ENCODE results near the gene SLC25A13. TPM values are rescaled to one million over a fixed set of nuclear protein-coding genes. Genes with fewer than 3 reads are reported as not detected.
A peak's percentile ranks its signal among the peaks of the same experiment; 100 is the strongest.

The SLC25A13 gene
- total and polyA plus RNA-seq, 2 donors (not counting 1 experiment from before 2014, with no cell fraction given), result 6.9 to 12.0 TPM

- Histone ChIP-seq H3K36me3 (ENCODE audit: control insufficient read depth, insufficient read depth, low read length) (no peaks in the 10 kb centered on the region), H3K27ac (ENCODE audit: insufficient read depth, low read length) (no peak overlapping the region), H2AFZ (ENCODE audit: low read length) (no peak overlapping the region), H3K9ac (ENCODE audit: insufficient read depth, low read length) (no peak overlapping the region), H4K20me1 (ENCODE audit: control insufficient read depth, extremely low read depth, insufficient read depth, low read length) (no peaks in the 10 kb centered on the region), H3K4me2 (ENCODE audit: extremely low read depth, insufficient read depth, low read length) (no peak overlapping the region), H3K27me3 (ENCODE audit: control insufficient read depth, insufficient read depth, low read length) (no peaks in the 10 kb centered on the region), H3K9me3 (ENCODE audit: control insufficient read depth, insufficient read depth, low read depth, low read length) (no peaks in the 10 kb centered on the region), H3K4me3 (replicated peaks in 1 of 4; ENCODE audit: control extremely low read depth in 1 of 4, insufficient read depth in 1 of 4, low read depth in 3 of 4, low read length in 4 of 4) (no peak overlapping the region), H3K79me2 (ENCODE audit: control insufficient read depth, insufficient read depth, low read length) (no peaks in the 10 kb centered on the region), H3K4me1 (ENCODE audit: control insufficient read depth, extremely low read depth, insufficient read depth, low read length) (no peaks in the 10 kb centered on the region)
- no peak for TF ChIP-seq EZH2 (IDR thresholded peaks at IDR 0.05; ENCODE audit: low read length, missing control alignments)
- TF ChIP-seq, protein P1, sequence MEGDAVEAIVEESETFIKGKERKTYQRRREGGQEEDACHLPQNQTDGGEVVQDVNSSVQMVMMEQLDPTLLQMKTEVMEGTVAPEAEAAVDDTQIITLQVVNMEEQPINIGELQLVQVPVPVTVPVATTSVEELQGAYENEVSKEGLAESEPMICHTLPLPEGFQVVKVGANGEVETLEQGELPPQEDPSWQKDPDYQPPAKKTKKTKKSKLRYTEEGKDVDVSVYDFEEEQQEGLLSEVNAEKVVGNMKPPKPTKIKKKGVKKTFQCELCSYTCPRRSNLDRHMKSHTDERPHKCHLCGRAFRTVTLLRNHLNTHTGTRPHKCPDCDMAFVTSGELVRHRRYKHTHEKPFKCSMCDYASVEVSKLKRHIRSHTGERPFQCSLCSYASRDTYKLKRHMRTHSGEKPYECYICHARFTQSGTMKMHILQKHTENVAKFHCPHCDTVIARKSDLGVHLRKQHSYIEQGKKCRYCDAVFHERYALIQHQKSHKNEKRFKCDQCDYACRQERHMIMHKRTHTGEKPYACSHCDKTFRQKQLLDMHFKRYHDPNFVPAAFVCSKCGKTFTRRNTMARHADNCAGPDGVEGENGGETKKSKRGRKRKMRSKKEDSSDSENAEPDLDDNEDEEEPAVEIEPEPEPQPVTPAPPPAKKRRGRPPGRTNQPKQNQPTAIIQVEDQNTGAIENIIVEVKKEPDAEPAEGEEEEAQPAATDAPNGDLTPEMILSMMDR (conservative IDR thresholded peaks at IDR 0.05 in 1 of 2, IDR thresholded peaks at IDR 0.05 in 1 of 2; ENCODE audit: low read depth in 1 of 2, low read length in 2 of 2), result no peak
- no peak for DNase-seq (ENCODE audit: low read depth in 2 of 2)
Measured at GRCh38 chr7:96244244-96244991, 77.5 kb downstream of the SLC25A13 start.

GRCh38 chr7:96243241-96243640 lies 78.7 kb downstream of the SLC25A13 start:
- Histone ChIP-seq H3K79me2 (ENCODE audit: control insufficient read depth, insufficient read depth, low read length) (no peaks in the 10 kb centered on the region), H3K9me3 (ENCODE audit: control insufficient read depth, insufficient read depth, low read depth, low read length) (no peaks in the 10 kb centered on the region), H3K27me3 (ENCODE audit: control insufficient read depth, insufficient read depth, low read length) (no peaks in the 10 kb centered on the region), H3K36me3 (ENCODE audit: control insufficient read depth, insufficient read depth, low read length) (no peaks in the 10 kb centered on the region), H3K9ac (ENCODE audit: insufficient read depth, low read length) (no peak overlapping the region), H3K4me1 (ENCODE audit: control insufficient read depth, extremely low read depth, insufficient read depth, low read length) (no peaks in the 10 kb centered on the region), H2AFZ (ENCODE audit: low read length) (no peak overlapping the region), H3K4me3 (replicated peaks in 1 of 4; ENCODE audit: control extremely low read depth in 1 of 4, insufficient read depth in 1 of 4, low read depth in 3 of 4, low read length in 4 of 4) (no peak overlapping the region), H4K20me1 (ENCODE audit: control insufficient read depth, extremely low read depth, insufficient read depth, low read length) (no peaks in the 10 kb centered on the region), H3K27ac (ENCODE audit: insufficient read depth, low read length) (no peak overlapping the region), H3K4me2 (ENCODE audit: extremely low read depth, insufficient read depth, low read length) (no peak overlapping the region)
- DNase-seq (ENCODE audit: low read depth in 2 of 2), result no peak
- TF ChIP-seq, protein P1 (conservative IDR thresholded peaks at IDR 0.05 in 1 of 2, IDR thresholded peaks at IDR 0.05 in 1 of 2; ENCODE audit: low read depth in 1 of 2, low read length in 2 of 2), result no peak
- no peak for TF ChIP-seq EZH2 (IDR thresholded peaks at IDR 0.05; ENCODE audit: low read length, missing control alignments)

DNA sequence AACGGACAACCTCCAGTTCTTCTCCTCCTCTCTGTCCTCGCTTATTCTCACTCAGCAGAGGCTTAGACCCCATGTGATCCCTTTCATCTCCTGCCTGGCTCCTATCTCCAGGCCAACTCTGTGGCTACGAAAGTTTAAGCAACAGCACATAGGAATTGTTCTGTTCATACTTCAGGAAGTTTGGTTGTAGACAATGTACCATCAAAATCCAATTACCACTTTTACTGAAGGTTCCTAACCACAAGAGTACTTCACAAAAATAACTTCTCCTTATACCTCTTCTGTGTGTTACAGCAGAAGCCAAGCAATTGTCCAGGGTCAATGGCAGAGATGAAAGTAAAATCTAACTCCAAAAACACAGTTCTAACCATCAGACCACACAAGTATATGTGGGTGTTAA lies 80.0 kb downstream of the SLC25A13 start:
- H3K36me3 ChIP-seq (ENCODE audit: control insufficient read depth, insufficient read depth, low read length), result no peaks in the 10 kb centered on the region
- DNase-seq (ENCODE audit: low read depth in 2 of 2), result peak in 1 of 2 donors; percentile 56
- H3K79me2 ChIP-seq (ENCODE audit: control insufficient read depth, insufficient read depth, low read length), result no peaks in the 10 kb centered on the region
- H4K20me1 ChIP-seq (ENCODE audit: control insufficient read depth, extremely low read depth, insufficient read depth, low read length), result no peaks in the 10 kb centered on the region
- no peak overlapping the region for H3K9ac ChIP-seq (ENCODE audit: insufficient read depth, low read length)
- H3K4me1 ChIP-seq (ENCODE audit: control insufficient read depth, extremely low read depth, insufficient read depth, low read length), result no peaks in the 10 kb centered on the region
- H3K27ac ChIP-seq (ENCODE audit: insufficient read depth, low read length), result no peak overlapping the region
- TF ChIP-seq EZH2 (IDR thresholded peaks at IDR 0.05; ENCODE audit: low read length, missing control alignments), result no peak
- TF ChIP-seq, protein P1 (conservative IDR thresholded peaks at IDR 0.05 in 1 of 2, IDR thresholded peaks at IDR 0.05 in 1 of 2; ENCODE audit: low read depth in 1 of 2, low read length in 2 of 2), result no peak
- H3K27me3 ChIP-seq (ENCODE audit: control insufficient read depth, insufficient read depth, low read length), result no peaks in the 10 kb centered on the region
- H3K9me3 ChIP-seq (ENCODE audit: control insufficient read depth, insufficient read depth, low read depth, low read length), result no peaks in the 10 kb centered on the region
- no peak overlapping the region for H3K4me2 ChIP-seq (ENCODE audit: extremely low read depth, insufficient read depth, low read length)
- H2AFZ ChIP-seq (ENCODE audit: low read length), result no peak overlapping the region
- H3K4me3 ChIP-seq (replicated peaks in 1 of 4; ENCODE audit: control extremely low read depth in 1 of 4, insufficient read depth in 1 of 4, low read depth in 3 of 4, low read length in 4 of 4), result no peak overlapping the region
